ENCODE data around the gene AMTN. TPM values are rescaled to one million over a fixed set of nuclear protein-coding genes. Genes with fewer than 3 reads are reported as not detected.
A peak's percentile ranks its signal among the peaks of the same experiment; 100 is the strongest.
"Not testable (repeated sequence)": the region's sequence is repeated elsewhere in the genome, so short reads cannot be mapped to it uniquely, and the experiment has no call there.

The AMTN gene
- polyA plus RNA-seq, 2 of the 4 experiments (the other 2 are of a cell fraction): not detected

DNA sequence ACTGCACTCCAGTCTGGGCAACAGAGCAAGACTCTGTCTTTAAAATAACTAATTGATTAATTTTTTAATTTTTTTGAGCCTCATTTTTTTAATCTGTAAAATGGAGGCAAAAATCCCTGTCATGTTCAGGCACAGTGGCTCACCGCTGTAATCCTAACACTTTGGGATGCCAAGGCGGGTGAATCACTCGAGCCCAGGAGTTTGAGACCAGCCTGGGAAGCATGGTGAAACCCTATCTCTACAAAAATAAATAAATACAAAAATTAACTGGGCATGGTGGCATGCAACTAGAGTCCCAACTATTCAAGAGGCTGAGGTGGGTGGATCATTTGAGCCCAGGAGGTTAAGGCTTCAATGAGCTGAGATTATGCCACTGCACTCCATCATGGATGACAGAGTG, 15.4 kb downstream of the AMTN start:
- no peak for DNase-seq (ENCODE audit: low read depth in 1 of 2, low spot score in 1 of 2)
- WGBS (ENCODE audit: missing lambda C conversion rate): 61% methylated on average over 3 of the region's 3 CpGs
- no peaks in the 10 kb centered on the region for H3K9me3 ChIP-seq

GRCh38 chr4:70534886-70535285, 16.5 kb downstream of the AMTN start:
- FAIRE-seq; H3K4me2 ChIP-seq; H3K27ac ChIP-seq; H3K9me3 ChIP-seq; POLR2A ChIA-PET; H3K4me3 ChIP-seq; H3K4me1 ChIP-seq; CTCF ChIA-PET; ATAC-seq; DNase-seq (ENCODE audit: low read depth in 1 of 2, low spot score in 1 of 2): not testable (repeated sequence)
- WGBS (ENCODE audit: missing lambda C conversion rate): 62% methylated on average over 3 of the region's 3 CpGs
- TF ChIP-seq ZC3H11A (IDR thresholded peaks at IDR 0.05): peak; percentile 18; the same call in 1 of the 2 replicates

More for the DNA sequence above, 15.4 kb downstream of the AMTN start:
- ChIA-PET CTCF (no interaction called here), POLR2A (no interaction called here)
- FAIRE-seq (no peak), ATAC-seq (no peak)
- Histone ChIP-seq H3K4me3 (no peak overlapping the region), H3K27ac (no peak overlapping the region), H3K4me1 (no peaks in the 10 kb centered on the region), H3K4me2 (no peak overlapping the region)
- TF ChIP-seq JUNB (IDR thresholded peaks at IDR 0.05) (no peak), HOXB13 (CRISPR knock-in tag; IDR thresholded peaks at IDR 0.05; ENCODE audit: low read depth) (no peak), KDM5A (IDR thresholded peaks at IDR 0.05) (no peak), HMGXB4 (CRISPR knock-in tag; IDR thresholded peaks at IDR 0.05; ENCODE audit: borderline replicate concordance) (no peak), TFCP2L1 (CRISPR knock-in tag; IDR thresholded peaks at IDR 0.05) (no peak), RARB (CRISPR knock-in tag; IDR thresholded peaks at IDR 0.05) (no peak), FOXS1 (CRISPR knock-in tag; IDR thresholded peaks at IDR 0.05) (no peak), RAD21 (conservative IDR thresholded peaks at IDR 0.05 in 1 of 2, IDR thresholded peaks at IDR 0.05 in 1 of 2) (no peak), POLR2AphosphoS2 (conservative IDR thresholded peaks at IDR 0.05; ENCODE audit: low read length) (no peak), CBX2 (IDR thresholded peaks at IDR 0.05; ENCODE audit: borderline replicate concordance, low read depth) (no peak), ATOH8 (CRISPR knock-in tag; IDR thresholded peaks at IDR 0.05; ENCODE audit: low read depth) (no peak), HEYL (CRISPR knock-in tag; IDR thresholded peaks at IDR 0.05) (no peak), FOSB (CRISPR knock-in tag; IDR thresholded peaks at IDR 0.05) (no peak), NPAS2 (CRISPR knock-in tag; IDR thresholded peaks at IDR 0.05; ENCODE audit: borderline replicate concordance) (no peak), REST (IDR thresholded peaks at IDR 0.05) (no peak), SMC3 (IDR thresholded peaks at IDR 0.05) (no peak)

DNA sequence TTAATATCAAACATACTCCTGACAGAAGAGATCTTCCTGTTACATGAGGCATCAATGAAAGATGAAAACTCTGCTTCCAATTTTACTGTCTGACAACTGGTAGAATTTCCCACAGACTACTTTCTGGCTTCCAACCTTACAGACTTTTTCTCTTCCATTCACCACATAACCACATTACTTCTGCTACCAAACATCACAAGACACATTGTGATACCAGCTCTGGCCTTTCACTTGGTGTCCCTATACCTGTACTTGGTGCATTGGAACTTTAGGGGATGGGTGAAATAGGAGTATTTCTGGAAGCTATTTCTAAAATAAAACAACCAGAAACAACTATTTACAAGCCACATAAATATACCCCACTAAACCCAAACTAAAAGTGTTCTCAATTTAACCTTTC, 20.5 kb downstream of the AMTN start:
- POLR2A ChIA-PET: no interaction called here
- Histone ChIP-seq H3K4me3 (no peak overlapping the region), H3K4me1 (no peaks in the 10 kb centered on the region), H3K27ac (no peak overlapping the region), H3K9me3 (no peaks in the 10 kb centered on the region), H3K4me2 (no peak overlapping the region)
- no peak for FAIRE-seq
- CTCF ChIA-PET: interaction anchor here (1.0 kb wide), 1 partner anchor 20 kb away, joined by 3 read pairs; no protein-coding TSS in a partner anchor
- no peak for ATAC-seq
- TF ChIP-seq REST (IDR thresholded peaks at IDR 0.05) (no peak), SMC3 (IDR thresholded peaks at IDR 0.05) (no peak), HEYL (CRISPR knock-in tag; IDR thresholded peaks at IDR 0.05) (no peak), NPAS2 (CRISPR knock-in tag; IDR thresholded peaks at IDR 0.05; ENCODE audit: borderline replicate concordance) (no peak), POLR2AphosphoS2 (conservative IDR thresholded peaks at IDR 0.05; ENCODE audit: low read length) (no peak), NR3C1 (IDR thresholded peaks at IDR 0.05) (no peak), RFX5 (IDR thresholded peaks at IDR 0.05) (no peak), JUNB (IDR thresholded peaks at IDR 0.05) (no peak), JUN (IDR thresholded peaks at IDR 0.05) (no peak)
- TF ChIP-seq, protein P1, sequence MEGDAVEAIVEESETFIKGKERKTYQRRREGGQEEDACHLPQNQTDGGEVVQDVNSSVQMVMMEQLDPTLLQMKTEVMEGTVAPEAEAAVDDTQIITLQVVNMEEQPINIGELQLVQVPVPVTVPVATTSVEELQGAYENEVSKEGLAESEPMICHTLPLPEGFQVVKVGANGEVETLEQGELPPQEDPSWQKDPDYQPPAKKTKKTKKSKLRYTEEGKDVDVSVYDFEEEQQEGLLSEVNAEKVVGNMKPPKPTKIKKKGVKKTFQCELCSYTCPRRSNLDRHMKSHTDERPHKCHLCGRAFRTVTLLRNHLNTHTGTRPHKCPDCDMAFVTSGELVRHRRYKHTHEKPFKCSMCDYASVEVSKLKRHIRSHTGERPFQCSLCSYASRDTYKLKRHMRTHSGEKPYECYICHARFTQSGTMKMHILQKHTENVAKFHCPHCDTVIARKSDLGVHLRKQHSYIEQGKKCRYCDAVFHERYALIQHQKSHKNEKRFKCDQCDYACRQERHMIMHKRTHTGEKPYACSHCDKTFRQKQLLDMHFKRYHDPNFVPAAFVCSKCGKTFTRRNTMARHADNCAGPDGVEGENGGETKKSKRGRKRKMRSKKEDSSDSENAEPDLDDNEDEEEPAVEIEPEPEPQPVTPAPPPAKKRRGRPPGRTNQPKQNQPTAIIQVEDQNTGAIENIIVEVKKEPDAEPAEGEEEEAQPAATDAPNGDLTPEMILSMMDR (IDR thresholded peaks at IDR 0.05): no peak
- TF ChIP-seq, protein P2, sequence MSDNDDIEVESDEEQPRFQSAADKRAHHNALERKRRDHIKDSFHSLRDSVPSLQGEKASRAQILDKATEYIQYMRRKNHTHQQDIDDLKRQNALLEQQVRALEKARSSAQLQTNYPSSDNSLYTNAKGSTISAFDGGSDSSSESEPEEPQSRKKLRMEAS (IDR thresholded peaks at IDR 0.05): no peak
- DNase-seq (ENCODE audit: low read depth in 1 of 2, low spot score in 1 of 2): no peak
